HL-60 (cell line): Measurements from ENCODE around the gene RNF40.

Experiments
- CTCF ChIP-seq: IDR thresholded peaks from one replicate; pipeline ENCODE4 v1.5.1; 2011; ENCODE audit warnings: low read length, control low read depth, inconsistent platforms; ENCODE audit not compliant: insufficient read depth
- GABPA ChIP-seq: IDR thresholded peaks from 2 replicates; pipeline ENCODE4 v1.6.1; 2012; ENCODE audit warnings: low read depth
- POLR2AphosphoS5 ChIP-seq: IDR thresholded peaks from 2 replicates; pipeline ENCODE4 v1.6.1; 2012; ENCODE audit warnings: low read depth
- REST ChIP-seq: IDR thresholded peaks from 2 replicates; pipeline ENCODE4 v1.6.1; 2012; ENCODE audit warnings: low read depth; ENCODE audit not compliant: insufficient replicate concordance
- SPI1 ChIP-seq: IDR thresholded peaks from 2 replicates; pipeline ENCODE4 v1.6.1; 2012; ENCODE audit warnings: low read depth, mild to moderate bottlenecking, borderline replicate concordance

GRCh38 chr16:30808146-30808545 lies 46.0 kb downstream of the RNF40 start:
- TF ChIP-seq CTCF: no peak
- no peak for TF ChIP-seq POLR2AphosphoS5
- no peak for TF ChIP-seq REST
- no peak for TF ChIP-seq GABPA
- peak; percentile 70 for TF ChIP-seq SPI1
